SK-N-SH (cell line): Measurements from ENCODE around the gene GGCX. TPM values are rescaled to one million over a fixed set of nuclear protein-coding genes. Genes with fewer than 3 reads are reported as not detected.

ENCODE experiments used
- CTCF ChIA-PET: fragments of 300-600, 350-600 bp; formaldehyde crosslinking; extraction: SDS; loops from one replicate; lab custom pipeline; 2021; lab: Yijun Ruan, JAX
- POLR2A ChIA-PET: fragments of 350-600 bp; sonication (Branson Sonifier 250); formaldehyde crosslinking; extraction: SDS; loops from one replicate; lab custom pipeline; 2020; ENCODE audit warnings: antibody characterized with exemption, inconsistent platforms; lab: Yijun Ruan, JAX
- DNase-seq: peaks from one replicate; pipeline ENCODE4 v3.0.0; 2012
- H2AFZ ChIP-seq: fragments of 200-600 bp; sonication (generic); 2 replicates; pipeline ENCODE4 v1.8.1; 2016; ENCODE audit warnings: antibody characterized with exemption, mild to moderate bottlenecking, low read depth
- H3F3A ChIP-seq: fragments of 200-600 bp; sonication (generic); replicated peaks from 2 replicates; pipeline ENCODE3; 2016; ENCODE audit warnings: antibody characterized with exemption, mild to moderate bottlenecking; ENCODE audit not compliant: insufficient read depth
- H3K27ac ChIP-seq, 2 experiments: fragments of 200-500 bp in 1 of 2; fragments of 200-600 bp in 1 of 2; sonication (Bioruptor generic) in 1 of 2; sonication (generic), shearing (Covaris generic) in 1 of 2; 2 replicates each; pipeline versions ENCODE4 v1.5.1 to v1.6.1; 2014 to 2016; ENCODE audit warnings: low read depth in 2 of 2, inconsistent platforms in 1 of 2, low read length in 1 of 2, mild to moderate bottlenecking in 1 of 2, mixed read lengths in 1 of 2
- H3K27me3 ChIP-seq: fragments of 200-600 bp; sonication (generic), shearing (Covaris generic); 2 replicates; pipeline ENCODE4 v1.6.1; 2016; ENCODE audit warnings: mixed run types; ENCODE audit not compliant: insufficient read depth
- H3K36me3 ChIP-seq, 2 experiments: fragments of 200-500 bp in 1 of 2; fragments of 200-600 bp in 1 of 2; sonication (Bioruptor generic) in 1 of 2; sonication (generic) in 1 of 2; replicated peaks in 1 of 2; 2 replicates each; pipeline versions ENCODE3 to v1.5.1; 2014 to 2016; ENCODE audit warnings: low read length in 1 of 2, mild to moderate bottlenecking in 1 of 2; ENCODE audit not compliant: insufficient read depth in 2 of 2, control insufficient read depth in 1 of 2
- H3K4me1 ChIP-seq, 2 experiments: fragments of 200-500 bp in 1 of 2; fragments of 200-600 bp in 1 of 2; sonication (Bioruptor generic) in 1 of 2; sonication (generic), shearing (Covaris generic) in 1 of 2; 2 replicates each; pipeline versions ENCODE4 v1.5.1 to v1.6.1; 2014 to 2016; ENCODE audit warnings: low read depth in 1 of 2, low read length in 1 of 2, mixed run types in 1 of 2; ENCODE audit not compliant: insufficient read depth in 2 of 2, control insufficient read depth in 1 of 2
- H3K4me2 ChIP-seq: fragments of 200-600 bp; sonication (generic), shearing (Covaris generic); 2 replicates; pipeline ENCODE4 v1.6.1; 2017; ENCODE audit warnings: mixed run types
- H3K4me3 ChIP-seq, 2 experiments: fragments of 200-500 bp in 1 of 2; fragments of 200-600 bp in 1 of 2; sonication (Bioruptor generic) in 1 of 2; sonication (generic), shearing (Covaris generic) in 1 of 2; 2 replicates each; pipeline versions ENCODE4 v1.5.1 to v1.8.1; 2014 to 2016; ENCODE audit warnings: low read depth in 2 of 2, inconsistent platforms in 1 of 2, low read length in 1 of 2, mild to moderate bottlenecking in 1 of 2, mixed read lengths in 1 of 2, moderate library complexity in 1 of 2
- H3K79me2 ChIP-seq: fragments of 200-600 bp; sonication (generic); 2 replicates; pipeline ENCODE4 v1.8.1; 2017; ENCODE audit warnings: mild to moderate bottlenecking; ENCODE audit not compliant: insufficient read depth
- H3K9ac ChIP-seq: fragments of 200-600 bp; sonication (generic); 2 replicates; pipeline ENCODE4 v1.6.1; 2017; ENCODE audit warnings: mixed run types
- H3K9me2 ChIP-seq: fragments of 200-600 bp; sonication (generic); 2 replicates; pipeline ENCODE4 v1.6.1; 2017; ENCODE audit warnings: mixed run types
- H3K9me3 ChIP-seq: fragments of 200-600 bp; sonication (generic); 2 replicates; pipeline ENCODE4 v1.6.1; 2017; ENCODE audit warnings: mixed run types, mild to moderate bottlenecking, moderate library complexity
- H4K20me1 ChIP-seq: fragments of 200-600 bp; sonication (generic); 2 replicates; pipeline ENCODE4 v1.6.1; 2017; ENCODE audit warnings: mild to moderate bottlenecking, mixed run types; ENCODE audit not compliant: insufficient read depth
- CHD2 ChIP-seq: fragments of 150-350 bp; IDR thresholded peaks from 2 replicates; pipeline ENCODE4 v1.6.1; 2018; ENCODE audit warnings: low read length; ENCODE audit not compliant: partially characterized antibody
- EZH2phosphoT487 ChIP-seq: fragments of 200-600 bp; sonication (generic); IDR thresholded peaks from 2 replicates; pipeline ENCODE4 v1.6.1; 2017; ENCODE audit warnings: low read depth, mixed run types, mild to moderate bottlenecking, antibody characterized with exemption, moderate library complexity, borderline replicate concordance
- FOXJ3 ChIP-seq: sonication (generic); formaldehyde crosslinking; IDR thresholded peaks from 2 replicates; pipeline ENCODE4 v1.5.1; 2020; ENCODE audit warnings: mild to moderate bottlenecking, missing genetic modification reagents
- FOXM1 ChIP-seq: IDR thresholded peaks from 2 replicates; pipeline ENCODE4 v1.4.0; 2012; ENCODE audit warnings: low read depth, mild to moderate bottlenecking
- GABPA ChIP-seq: IDR thresholded peaks from 2 replicates; pipeline ENCODE4 v1.4.0; 2012; ENCODE audit warnings: low read depth, mild to moderate bottlenecking
- GATA2 ChIP-seq: sonication (generic); formaldehyde crosslinking; IDR thresholded peaks from 2 replicates; pipeline ENCODE4 v1.5.0; 2020; ENCODE audit warnings: mild to moderate bottlenecking, missing genetic modification reagents
- IRF3 ChIP-seq: fragments of 150-350 bp; IDR thresholded peaks from 2 replicates; pipeline ENCODE4 v1.6.1; 2016; ENCODE audit warnings: mild to moderate bottlenecking, low read depth, low read length
- MXI1 ChIP-seq: IDR thresholded peaks from 2 replicates; pipeline ENCODE4 v1.6.1; 2012; ENCODE audit warnings: mild to moderate bottlenecking, low read depth, low read length, improper control_type of control experiment
- NFIC ChIP-seq: IDR thresholded peaks from 2 replicates; pipeline ENCODE4 v1.4.0; 2012; ENCODE audit warnings: borderline replicate concordance
- RAD21 ChIP-seq: IDR thresholded peaks from 2 replicates; pipeline ENCODE4 v1.6.1; 2012; ENCODE audit warnings: mild to moderate bottlenecking, low read length
- SIN3A ChIP-seq: IDR thresholded peaks from 2 replicates; pipeline ENCODE4 v1.6.1; 2012; ENCODE audit warnings: low read depth, mild to moderate bottlenecking, low read length, moderate library complexity, borderline replicate concordance
- WGBS: methylation state at CpG from one replicate; pipeline ENCODE4 v1.1.6; 2017; ENCODE audit warnings: low lambda C conversion rate; 5-methylcytosine and 5-hydroxymethylcytosine counted together
- polyA plus RNA-seq, 3 experiments: library from polyadenylated mRNA; depleted of rRNA; stranded (reverse); fragments of >200 nt; gene quantifications; 2 replicates each; pipeline ENCODE4 v1.2.3, GENCODE V29; 2012
- TF ChIP-seq, protein P1 (sequence below): fragments of 150-350 bp; IDR thresholded peaks from 2 replicates; pipeline ENCODE4 v1.6.1; 2017; ENCODE audit warnings: antibody characterized with exemption, low read length, low read depth, borderline replicate concordance

GGCX gene
- polyA plus RNA-seq, 1 of the 3 experiments (the other 2 are of a cell fraction) = 34.5 TPM

GRCh38 chr2:85523903-85524335, 37.4 kb downstream of the GGCX start:
- ChIA-PET CTCF (interaction anchor here (0.6 to 5.9 kb wide), 10 partner anchors 13 to 104 kb away, joined by 3 to 67 read pairs (median 8); partner anchors contain the start of genes MAT2A and SH2D6), POLR2A (interaction anchor here (0.6 to 3.8 kb wide), 18 partner anchors 9 to 281 kb away, joined by 3 to 135 read pairs (median 8); partner anchors contain the start of genes C2orf68, MAT2A, RNF181 and SH2D6)
- H3K4me3 ChIP-seq = no peak overlapping the region
- no peaks in the 10 kb centered on the region for H3K79me2 ChIP-seq
- H3K27me3 ChIP-seq = no peaks in the 10 kb centered on the region; the same call in 1 of the 2 replicates
- no peaks in the 10 kb centered on the region for H4K20me1 ChIP-seq
- peak overlapping the region; percentile 54; the same call in 1 of the 2 replicates for H3K4me2 ChIP-seq
- H3K9ac ChIP-seq = no peak overlapping the region
- WGBS = 41% methylated on average over 5 of the region's 5 CpGs
- no peaks in the 10 kb centered on the region for H3K9me2 ChIP-seq
- no peaks in the 10 kb centered on the region for H3K36me3 ChIP-seq
- TF ChIP-seq SIN3A = no peak
- no peak for TF ChIP-seq GATA2 (CRISPR knock-in tag)
- no peak for TF ChIP-seq FOXJ3 (CRISPR knock-in tag)
- TF ChIP-seq MXI1 = no peak
- TF ChIP-seq CHD2 = no peak
- TF ChIP-seq NFIC = no peak
- H3K9me3 ChIP-seq = no peaks in the 10 kb centered on the region
- peaks cover 9 to 30% of the 10 kb centered on the region in 2 experiments; a peak in 3 of 4 replicates for H3K4me1 ChIP-seq
- peak overlapping the region; percentile 74; the same call in 1 of the 2 replicates for H2AFZ ChIP-seq
- H3K27ac ChIP-seq = peak overlapping the region; percentile 40 to 98; a peak in 3 of 4 replicates
- no peaks in the 10 kb centered on the region for H3F3A ChIP-seq
- DNase-seq = peak; percentile 41

DNA sequence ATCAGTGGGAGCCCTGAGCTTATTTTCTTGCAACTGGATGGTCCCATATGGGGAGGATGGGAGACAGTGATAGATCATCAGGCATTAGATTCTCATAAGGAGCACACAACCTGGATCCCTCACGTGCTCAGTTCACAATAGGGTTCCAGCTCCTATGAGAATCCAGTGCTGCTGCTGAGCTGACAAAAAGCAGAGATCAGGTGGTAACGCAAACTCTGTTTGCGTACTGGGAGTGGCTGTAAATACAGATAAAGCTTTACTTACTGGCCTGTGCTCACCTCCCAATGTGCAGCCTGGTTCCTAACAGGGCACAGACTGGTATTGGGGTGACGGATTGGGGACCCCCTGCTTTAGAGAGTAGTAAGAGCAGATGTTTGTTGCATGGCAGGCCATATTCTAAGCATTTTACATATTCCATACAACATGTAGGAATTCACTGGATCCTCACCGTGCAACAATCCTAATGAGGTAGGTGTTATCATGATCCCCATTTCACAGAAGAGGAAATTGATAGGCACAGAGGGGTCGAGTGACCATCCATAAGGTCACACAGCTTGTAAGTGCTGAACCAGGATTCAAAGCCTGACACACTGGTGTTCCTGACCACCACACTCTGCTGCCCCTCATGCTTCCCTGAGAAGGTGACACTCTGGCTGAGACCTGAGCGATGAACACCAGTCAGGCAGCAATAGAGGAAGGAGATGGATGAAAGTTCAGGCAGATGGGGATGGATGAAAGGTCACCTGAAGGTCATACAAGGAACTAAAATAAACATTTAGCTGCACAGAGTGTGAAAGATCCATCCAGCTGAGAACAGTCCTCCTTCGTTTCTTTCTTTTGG, 38.0 kb downstream of the GGCX start:
- H3K4me3 ChIP-seq = no peak overlapping the region
- peaks cover 9 to 30% of the 10 kb centered on the region in 2 experiments; a peak in 3 of 4 replicates for H3K4me1 ChIP-seq
- no peaks in the 10 kb centered on the region for H3K36me3 ChIP-seq
- H2AFZ ChIP-seq = no peak overlapping the region
- H3F3A ChIP-seq = no peaks in the 10 kb centered on the region
- H3K27me3 ChIP-seq = no peaks in the 10 kb centered on the region
- ChIA-PET POLR2A (interaction anchor here (0.6 to 3.8 kb wide), 14 partner anchors 10 to 280 kb away, joined by 3 to 135 read pairs (median 9); partner anchors contain the start of genes C2orf68, MAT2A, RNF181 and SH2D6), CTCF (interaction anchor here (0.6 to 5.9 kb wide), 9 partner anchors 13 to 104 kb away, joined by 3 to 67 read pairs (median 9); partner anchors contain the start of genes MAT2A and SH2D6)
- H3K9ac ChIP-seq = no peak overlapping the region
- DNase-seq = no peak
- no peak for TF ChIP-seq EZH2phosphoT487
- no peak for TF ChIP-seq NFIC
- no peak for TF ChIP-seq MXI1
- TF ChIP-seq IRF3 = no peak
- no peak for TF ChIP-seq FOXM1
- TF ChIP-seq GABPA = no peak
- no peak for TF ChIP-seq RAD21
- TF ChIP-seq, protein P1, sequence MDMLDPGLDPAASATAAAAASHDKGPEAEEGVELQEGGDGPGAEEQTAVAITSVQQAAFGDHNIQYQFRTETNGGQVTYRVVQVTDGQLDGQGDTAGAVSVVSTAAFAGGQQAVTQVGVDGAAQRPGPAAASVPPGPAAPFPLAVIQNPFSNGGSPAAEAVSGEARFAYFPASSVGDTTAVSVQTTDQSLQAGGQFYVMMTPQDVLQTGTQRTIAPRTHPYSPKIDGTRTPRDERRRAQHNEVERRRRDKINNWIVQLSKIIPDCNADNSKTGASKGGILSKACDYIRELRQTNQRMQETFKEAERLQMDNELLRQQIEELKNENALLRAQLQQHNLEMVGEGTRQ = no peak
- no peaks in the 10 kb centered on the region for H3K9me2 ChIP-seq
- peak overlapping the region; percentile 13 to 98; a peak in 3 of 4 replicates for H3K27ac ChIP-seq
- no peaks in the 10 kb centered on the region for H3K9me3 ChIP-seq
- 77% methylated on average over 8 of the region's 8 CpGs for WGBS
- H4K20me1 ChIP-seq = no peaks in the 10 kb centered on the region
- H3K4me2 ChIP-seq = no peak overlapping the region
- H3K79me2 ChIP-seq = no peaks in the 10 kb centered on the region
